Activated naive CD8-positive, alpha-beta T cell treated with anti-CD3 and anti-CD28 coated beads, Interleukin-2, amount 50 U/mL, for 24 hours (primary cell): Measurements from ENCODE around the gene RAB1A.

ENCODE experiments used
- ATAC-seq: fragments of 150-1000 bp; cut with Tn5 transposase; one replicate; pipeline ENCODE4 v1.10.0; 2021
- DNase-seq: peaks from one replicate; pipeline ENCODE4 v3.0.0; 2021
- H3K27ac Mint-ChIP-seq: one replicate; pipeline ENCODE4 v1.8.0; 2021; ENCODE audit warnings: mild to moderate bottlenecking, mixed read lengths
- H3K27me3 Mint-ChIP-seq: one replicate; pipeline ENCODE4 v1.8.0; 2021; ENCODE audit warnings: mixed read lengths
- H3K36me3 Mint-ChIP-seq: one replicate; pipeline ENCODE4 v1.8.0; 2021; ENCODE audit warnings: low read depth, mixed read lengths
- H3K4me1 Mint-ChIP-seq: one replicate; pipeline ENCODE4 v1.8.0; 2021; ENCODE audit warnings: mixed read lengths
- H3K4me3 Mint-ChIP-seq: one replicate; pipeline ENCODE4 v1.8.0; 2021; ENCODE audit warnings: mild to moderate bottlenecking, moderate library complexity, mixed read lengths
- H3K9me3 Mint-ChIP-seq: one replicate; pipeline ENCODE4 v1.8.0; 2021; ENCODE audit warnings: mixed read lengths

RAB1A gene

GRCh38 chr2:65053199-65053598, 76.7 kb downstream of the RAB1A start:
- ATAC-seq, result peak; percentile 7
- Mint-ChIP-seq H3K4me3 (no peak overlapping the region), H3K9me3 (peaks cover 4% of the 10 kb centered on the region), H3K4me1 (peaks cover 59% of the 10 kb centered on the region), H3K27ac (peak overlapping the region; percentile 38), H3K36me3 (peaks cover 5% of the 10 kb centered on the region), H3K27me3 (no peaks in the 10 kb centered on the region)
- DNase-seq, result no peak

- no peak for ATAC-seq
- H3K9me3 Mint-ChIP-seq, result peaks cover 4% of the 10 kb centered on the region
- H3K27ac Mint-ChIP-seq, result no peak overlapping the region
- no peak overlapping the region for H3K4me3 Mint-ChIP-seq
- no peak for DNase-seq
- H3K27me3 Mint-ChIP-seq, result no peaks in the 10 kb centered on the region
- peaks cover 45% of the 10 kb centered on the region for H3K4me1 Mint-ChIP-seq
- H3K36me3 Mint-ChIP-seq, result peaks cover 5% of the 10 kb centered on the region
These were observed 79.0 kb downstream of the RAB1A start for GRCh38 chr2:65050931-65051330.

- DNase-seq (no peak), ATAC-seq (peak; percentile 33)
- no peak overlapping the region for H3K27ac Mint-ChIP-seq
- no peaks in the 10 kb centered on the region for H3K27me3 Mint-ChIP-seq
- peaks cover 9% of the 10 kb centered on the region for H3K36me3 Mint-ChIP-seq
- peaks cover 29% of the 10 kb centered on the region for H3K4me1 Mint-ChIP-seq
- peaks cover 16% of the 10 kb centered on the region for H3K9me3 Mint-ChIP-seq
- no peak overlapping the region for H3K4me3 Mint-ChIP-seq
These were observed 80.8 kb downstream of the RAB1A start for GRCh38 chr2:65049010-65049639.

- Mint-ChIP-seq H3K9me3 (peaks cover 19% of the 10 kb centered on the region), H3K27me3 (no peaks in the 10 kb centered on the region), H3K27ac (no peak overlapping the region), H3K36me3 (peaks cover 12% of the 10 kb centered on the region), H3K4me1 (peaks cover 9% of the 10 kb centered on the region), H3K4me3 (no peak overlapping the region)
- ATAC-seq, result no peak
- DNase-seq, result no peak
These were observed 83.1 kb downstream of the RAB1A start for GRCh38 chr2:65046633-65047407.

- no peak overlapping the region for H3K27ac Mint-ChIP-seq
- H3K4me3 Mint-ChIP-seq, result no peak overlapping the region
- H3K9me3 Mint-ChIP-seq, result peaks cover 19% of the 10 kb centered on the region
- H3K36me3 Mint-ChIP-seq, result peaks cover 12% of the 10 kb centered on the region
- ATAC-seq (no peak), DNase-seq (no peak)
- no peaks in the 10 kb centered on the region for H3K27me3 Mint-ChIP-seq
- H3K4me1 Mint-ChIP-seq, result peaks cover 10% of the 10 kb centered on the region
These were observed 84.3 kb downstream of the RAB1A start for GRCh38 chr2:65045651-65046050.

- no peak for DNase-seq
- Mint-ChIP-seq H3K27ac (no peak overlapping the region), H3K27me3 (no peaks in the 10 kb centered on the region), H3K36me3 (peaks cover 12% of the 10 kb centered on the region), H3K4me1 (peaks cover 14% of the 10 kb centered on the region), H3K9me3 (peaks cover 19% of the 10 kb centered on the region), H3K4me3 (no peak overlapping the region)
- ATAC-seq, result no peak
These were observed 85.7 kb downstream of the RAB1A start for GRCh38 chr2:65044097-65044735.

- Mint-ChIP-seq H3K9me3 (peaks cover 14% of the 10 kb centered on the region), H3K27me3 (no peaks in the 10 kb centered on the region), H3K36me3 (peaks cover 7% of the 10 kb centered on the region), H3K4me3 (no peak overlapping the region), H3K27ac (no peak overlapping the region), H3K4me1 (peaks cover 9% of the 10 kb centered on the region)
- ATAC-seq, result no peak
- no peak for DNase-seq
These were observed 86.9 kb downstream of the RAB1A start for GRCh38 chr2:65043001-65043400.

- H3K4me1 Mint-ChIP-seq, result peaks cover 9% of the 10 kb centered on the region
These were observed 89.3 kb downstream of the RAB1A start for GRCh38 chr2:65040400-65041261.

GRCh38 chr2:65039640-65040039, 90.3 kb downstream of the RAB1A start:
- Mint-ChIP-seq H3K4me3 (no peak overlapping the region), H3K9me3 (peaks cover 8% of the 10 kb centered on the region), H3K4me1 (peaks cover 9% of the 10 kb centered on the region), H3K36me3 (peaks cover 7% of the 10 kb centered on the region), H3K27me3 (no peaks in the 10 kb centered on the region), H3K27ac (no peak overlapping the region)
- ATAC-seq (no peak), DNase-seq (no peak)

More at GRCh38 chr2:65040400-65041261, 89.3 kb downstream of the RAB1A start:
- Mint-ChIP-seq H3K36me3 (peaks cover 7% of the 10 kb centered on the region), H3K27ac (no peak overlapping the region), H3K27me3 (no peaks in the 10 kb centered on the region), H3K4me3 (no peak overlapping the region), H3K9me3 (peaks cover 14% of the 10 kb centered on the region)
- DNase-seq (peak; percentile 73), ATAC-seq (peak; percentile 78)

- no peak for DNase-seq
- H3K9me3 Mint-ChIP-seq, result no peaks in the 10 kb centered on the region
- no peak for ATAC-seq
- no peaks in the 10 kb centered on the region for H3K27me3 Mint-ChIP-seq
- no peak overlapping the region for H3K4me3 Mint-ChIP-seq
- peaks cover 12% of the 10 kb centered on the region for H3K4me1 Mint-ChIP-seq
- no peak overlapping the region for H3K27ac Mint-ChIP-seq
- no peaks in the 10 kb centered on the region for H3K36me3 Mint-ChIP-seq
These were observed 92.7 kb downstream of the RAB1A start for GRCh38 chr2:65037178-65037577.
